HG03469 (cell line): ENCODE results near the gene EAPP.
"Not testable (repeated sequence)": the region's sequence is repeated elsewhere in the genome, so short reads cannot be mapped to it uniquely, and the experiment has no call there.

Source experiments
- ATAC-seq: cut with Tn5 transposase; IDR thresholded peaks from one replicate; pipeline ENCODE4 v1.9.1; 2021; ENCODE audit warnings: mild to moderate bottlenecking, moderate library complexity, moderate number of reproducible peaks; ENCODE audit not compliant: unreplicated experiment

The EAPP gene

GRCh38 chr14:34539407-34540180 lies at the start of gene EAPP:
Gene EAPP, minus strand, starts transcription at chr14:34539701. Its CDS starts 73 bp downstream, at chr14:34539628.
- ATAC-seq: peak; percentile 99

- ATAC-seq: no peak
Measured at GRCh38 chr14:34583525-34583924, 44.0 kb upstream of the EAPP start.

- no peak for ATAC-seq
Measured at GRCh38 chr14:34582117-34582680, 42.7 kb upstream of the EAPP start.

GRCh38 chr14:34580381-34580780 lies 40.9 kb upstream of the EAPP start:
- no peak for ATAC-seq

GRCh38 chr14:34571771-34572170 lies 32.3 kb upstream of the EAPP start:
- no peak for ATAC-seq

- no peak for ATAC-seq
Measured at GRCh38 chr14:34569750-34570149, 30.2 kb upstream of the EAPP start.

- ATAC-seq: no peak
Measured at GRCh38 chr14:34568803-34569202, 29.3 kb upstream of the EAPP start.

- ATAC-seq: no peak
Measured at GRCh38 chr14:34562776-34563150, 23.3 kb upstream of the EAPP start.

- ATAC-seq: not testable (repeated sequence)
Measured at GRCh38 chr14:34562037-34562775, 22.7 kb upstream of the EAPP start.

- peak; percentile 32 for ATAC-seq
Measured at GRCh38 chr14:34556498-34556829, 17.0 kb upstream of the EAPP start.

GRCh38 chr14:34555583-34556497 lies 16.3 kb upstream of the EAPP start:
- peak; percentile 63 for ATAC-seq

- no peak for ATAC-seq
Measured at GRCh38 chr14:34554540-34555250, 15.2 kb upstream of the EAPP start.

GRCh38 chr14:34549276-34549966 lies 9.9 kb upstream of the EAPP start:
- ATAC-seq: not testable (repeated sequence)

GRCh38 chr14:34548472-34548981 lies 9.0 kb upstream of the EAPP start:
- no peak for ATAC-seq

- ATAC-seq: peak; percentile 16
Measured at GRCh38 chr14:34547136-34547520, 7.6 kb upstream of the EAPP start.

- peak; percentile 75 for ATAC-seq
Measured at GRCh38 chr14:34546272-34547135, 7.0 kb upstream of the EAPP start.

GRCh38 chr14:34540181-34541059 lies 919 bp upstream of the EAPP start:
- not testable (repeated sequence) for ATAC-seq
